NOMO-1 treated with dmso at 0.1 percent for 144 hours (cell line): ENCODE measurements around the gene MUC20.

ENCODE experiments used
- DNase-seq: peaks from one replicate; lab custom pipeline; 2025; ENCODE audit not compliant: unreplicated experiment; lab: John Stamatoyannopoulos, UW

Gene MUC20

DNA sequence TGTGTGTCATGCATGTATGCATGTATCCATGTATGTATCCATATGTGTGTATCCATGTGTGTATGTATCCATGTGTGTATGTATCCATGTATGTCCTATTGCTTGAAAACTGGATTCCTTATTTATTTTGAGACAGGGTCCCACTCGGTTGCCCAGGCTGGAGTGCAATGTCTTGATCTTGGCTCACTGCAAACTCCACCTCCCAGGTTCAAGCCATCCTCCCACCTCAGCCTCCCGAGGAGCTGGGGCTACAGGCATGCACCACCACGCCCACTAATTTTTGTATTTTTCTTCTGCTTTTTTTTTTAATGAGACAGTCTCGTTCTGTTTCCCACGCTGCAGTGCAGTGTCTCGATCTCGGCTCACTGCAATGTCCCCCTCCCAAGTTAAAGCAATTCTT lies 34.1 kb downstream of the MUC20 start:
- DNase-seq, result no peak

- no peak for DNase-seq
Observed at GRCh38 chr3:195755391-195755790, 34.6 kb downstream of the MUC20 start.

DNA sequence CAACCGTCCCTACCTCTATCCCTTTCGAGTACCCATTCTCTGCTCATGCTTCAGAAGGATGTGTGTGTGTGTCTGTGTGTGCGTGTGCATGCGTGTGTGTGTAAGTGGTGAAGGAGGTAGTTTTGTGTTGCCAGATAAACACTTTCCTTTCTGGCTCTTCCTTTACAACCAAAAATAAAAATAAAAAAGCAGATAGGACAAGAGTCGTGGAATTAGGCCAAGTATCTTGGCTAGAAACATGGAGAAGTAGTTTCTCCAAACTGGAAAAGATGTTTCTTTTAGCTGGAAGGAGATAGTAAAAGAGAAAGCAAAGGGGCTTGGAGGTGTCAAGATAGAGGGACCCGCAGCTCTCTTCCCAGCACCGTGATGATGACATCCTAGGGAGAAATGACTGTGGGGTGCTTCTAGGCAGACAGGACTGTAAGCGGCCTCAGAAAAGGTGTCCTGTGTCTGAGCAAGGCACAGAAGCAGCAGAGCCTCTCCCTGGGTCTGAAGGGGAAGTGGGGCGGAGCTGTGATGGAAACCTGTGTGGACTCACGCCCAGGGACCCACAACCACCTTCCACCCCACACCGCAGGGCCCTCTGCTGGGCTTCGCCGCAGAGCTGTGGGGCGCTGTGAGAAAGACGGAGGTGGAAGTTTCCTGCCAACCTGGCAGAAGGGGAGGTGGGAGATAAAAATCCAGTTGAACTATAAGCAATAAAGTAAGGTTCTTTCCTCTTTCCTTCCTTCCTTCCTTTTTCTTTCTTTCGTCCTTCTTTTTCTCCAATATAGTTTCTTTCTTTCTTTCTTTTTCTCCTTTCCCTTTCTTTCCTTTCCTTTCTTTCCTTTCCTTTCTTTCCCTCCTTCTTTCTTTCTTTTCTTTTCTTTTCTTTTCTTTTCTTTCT lies 35.3 kb downstream of the MUC20 start:
- DNase-seq, result no peak

DNA sequence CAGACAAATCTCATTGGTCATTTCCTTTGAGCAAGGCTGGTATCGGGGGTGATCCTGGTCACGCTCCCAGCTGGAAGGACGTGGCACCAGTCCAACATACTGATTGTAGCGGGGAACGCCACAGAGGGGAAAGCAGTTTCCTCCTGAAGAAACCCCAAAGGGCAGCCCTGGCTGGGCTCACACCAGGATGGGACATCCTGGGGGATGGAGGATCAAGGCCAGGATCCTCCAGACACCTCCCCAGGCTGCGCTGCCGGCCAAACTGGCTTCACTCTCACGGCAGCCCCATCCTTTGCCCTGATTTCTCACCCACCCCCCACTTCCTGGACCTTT lies 36.6 kb downstream of the MUC20 start:
- DNase-seq, result no peak

- DNase-seq, result no peak
Observed at GRCh38 chr3:195757827-195758226, 37.0 kb downstream of the MUC20 start.

DNA sequence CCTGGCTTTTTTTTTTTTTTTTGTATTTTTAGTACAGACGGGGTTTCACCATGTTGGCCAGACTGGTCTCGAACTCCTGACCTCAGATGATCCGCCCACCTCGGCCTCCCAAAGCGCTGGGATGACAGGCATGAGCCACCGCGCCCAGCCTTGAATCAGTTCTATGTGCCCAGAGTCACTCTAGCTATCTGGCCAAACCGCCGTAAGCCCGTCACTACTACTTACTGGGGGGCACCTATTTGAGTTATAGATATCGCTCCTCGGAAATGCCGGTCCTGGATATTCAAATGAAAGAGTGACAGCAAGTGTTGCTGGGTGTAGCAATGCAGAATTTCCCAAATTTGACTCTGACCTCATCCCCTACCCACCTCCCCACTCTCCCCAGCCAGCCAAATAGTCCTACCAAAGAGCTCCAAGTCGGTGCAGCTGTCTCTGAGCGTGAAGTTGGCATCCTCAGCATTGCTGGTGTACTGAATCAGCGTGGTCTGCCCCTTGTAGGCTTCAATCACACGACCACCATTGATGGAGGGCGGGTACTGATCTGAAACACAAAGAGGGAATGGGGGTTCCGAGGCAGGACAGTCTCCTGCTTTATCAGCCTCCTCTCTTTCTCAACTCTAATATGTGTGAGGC lies 38.1 kb downstream of the MUC20 start:
- no peak for DNase-seq

- DNase-seq, result no peak
Observed at GRCh38 chr3:195760345-195761122, 39.8 kb downstream of the MUC20 start.

DNA sequence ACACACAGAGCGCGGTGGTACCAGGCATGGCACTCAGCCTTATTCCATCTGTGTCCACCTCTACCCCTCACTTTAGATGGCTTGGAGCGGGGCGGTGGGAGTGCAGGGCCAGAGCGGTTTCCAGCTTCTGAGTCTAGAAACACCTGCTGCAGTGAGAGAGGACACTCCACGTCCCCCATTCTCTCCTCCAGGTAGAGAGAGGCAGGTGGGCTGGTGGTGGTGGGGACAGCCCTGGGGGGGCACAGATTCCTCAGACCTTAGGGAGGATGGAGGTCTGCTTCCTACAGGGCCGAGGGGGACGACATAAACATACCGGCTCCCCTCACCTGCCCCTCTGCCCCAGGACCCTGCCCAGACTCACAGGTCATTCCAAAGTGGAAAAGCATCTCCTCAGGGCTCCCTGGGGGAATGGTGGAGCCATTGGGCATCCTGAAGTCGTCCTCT lies 40.4 kb downstream of the MUC20 start:
- DNase-seq, result no peak

DNA sequence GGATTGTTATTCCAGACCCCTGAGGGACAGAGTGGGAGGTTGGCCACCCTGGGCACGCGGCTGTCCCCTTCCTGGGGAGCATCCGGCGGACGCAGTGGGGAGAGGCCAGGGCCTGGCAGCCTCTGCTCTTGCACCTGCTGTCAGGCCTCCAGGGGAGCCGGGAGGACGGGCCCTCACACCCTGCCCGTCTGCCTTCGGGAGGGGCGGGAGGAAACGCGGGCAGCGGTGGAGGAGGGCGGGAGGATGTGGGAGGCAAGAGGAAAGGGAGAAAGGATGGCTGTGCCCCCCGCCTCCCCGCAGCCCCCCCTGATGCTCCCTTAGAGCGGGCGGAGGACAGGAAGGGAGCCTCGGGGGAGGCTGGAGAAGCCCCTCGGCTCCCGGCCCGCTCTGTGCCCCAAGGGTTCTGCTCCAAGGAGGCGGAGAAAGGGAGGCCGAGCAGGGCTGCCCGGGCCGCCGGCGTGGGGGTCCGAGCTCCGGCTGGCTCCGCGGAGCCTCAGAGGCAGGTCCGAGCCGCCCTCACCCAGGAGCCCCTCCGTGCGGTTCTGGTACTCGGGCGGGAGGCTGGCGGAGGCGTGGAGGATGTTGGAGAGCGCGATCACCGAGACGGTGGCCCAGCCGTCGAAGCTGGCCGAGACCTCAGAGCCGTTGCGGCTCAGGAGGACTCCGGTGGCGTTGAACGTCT lies 40.9 kb downstream of the MUC20 start:
- no peak for DNase-seq

GRCh38 chr3:195762249-195762585 lies 41.4 kb downstream of the MUC20 start:
- no peak for DNase-seq

- no peak for DNase-seq
Observed at GRCh38 chr3:195762611-195763010, 41.8 kb downstream of the MUC20 start.

- no peak for DNase-seq
Observed at GRCh38 chr3:195763076-195763830, 42.5 kb downstream of the MUC20 start.

DNA sequence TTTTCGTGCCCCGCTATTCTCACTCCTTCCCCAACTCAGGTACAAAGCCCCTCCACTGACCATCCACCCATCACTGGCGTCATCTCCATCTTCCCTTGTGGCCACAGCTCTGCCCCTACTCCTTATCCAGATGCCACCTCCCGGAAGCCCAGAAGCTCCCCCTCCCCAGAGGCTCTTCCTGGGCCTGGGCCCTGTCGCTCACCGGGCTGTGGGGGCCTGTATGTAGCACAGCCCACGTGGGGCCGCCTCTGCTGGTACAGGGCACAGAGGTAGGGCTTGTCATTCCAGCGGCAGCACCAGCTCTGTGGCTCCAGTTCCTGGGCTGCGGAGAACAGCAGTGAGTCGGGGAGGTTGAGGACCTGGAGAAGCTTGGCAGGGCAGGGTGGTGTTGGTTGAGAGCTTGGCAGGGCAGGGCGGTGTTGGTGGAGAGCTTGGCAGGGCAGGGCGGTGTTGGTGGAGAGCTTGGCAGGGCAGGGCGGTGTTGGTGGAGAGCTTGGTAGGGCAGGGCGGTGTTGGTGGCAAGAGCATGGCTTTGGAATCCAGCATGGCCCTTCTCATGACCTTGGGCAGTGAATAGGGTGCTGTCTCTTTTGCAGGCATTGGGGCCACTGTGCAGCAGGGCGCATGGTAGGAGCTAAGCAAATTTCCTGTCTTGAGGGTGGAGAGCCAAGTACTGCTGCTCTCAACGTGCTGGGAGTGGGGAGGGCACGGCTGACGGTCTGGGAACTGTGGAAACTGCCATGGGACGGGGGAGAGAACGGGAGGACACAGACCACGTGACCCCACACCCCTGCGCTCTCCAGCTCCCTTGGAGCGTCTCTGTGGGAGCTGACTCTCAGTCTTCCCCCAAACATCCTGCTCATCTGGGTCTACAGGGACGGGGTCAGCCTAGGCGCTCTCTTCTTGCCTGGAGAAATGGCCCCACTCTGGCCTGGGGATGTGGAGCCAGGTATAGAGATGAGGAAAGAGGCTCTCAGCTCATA lies 43.4 kb downstream of the MUC20 start:
- no peak for DNase-seq

- no peak for DNase-seq
Observed at GRCh38 chr3:195764961-195765706, 44.4 kb downstream of the MUC20 start.

- no peak for DNase-seq
Observed at GRCh38 chr3:195766671-195767070, 45.9 kb downstream of the MUC20 start.

DNA sequence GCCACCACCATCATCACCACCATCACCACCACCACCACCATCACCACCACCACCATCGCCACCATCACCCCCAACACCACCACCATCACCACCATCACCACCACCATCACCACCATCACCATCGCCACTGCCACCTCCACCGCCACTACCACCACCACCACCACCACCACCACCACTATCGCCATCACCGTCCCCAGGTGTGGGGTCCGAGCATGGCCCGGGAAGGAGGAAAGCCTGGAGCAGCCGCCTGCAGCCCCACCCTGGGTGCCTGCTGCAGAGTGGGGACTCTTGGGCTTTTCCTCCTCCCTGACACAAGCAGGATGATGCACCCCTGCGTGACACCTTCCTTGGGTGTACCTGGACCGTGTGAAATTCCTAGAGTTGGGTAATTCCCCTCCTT lies 47.0 kb downstream of the MUC20 start:
- DNase-seq, result no peak

- DNase-seq, result no peak
Observed at GRCh38 chr3:195768414-195768813, 47.6 kb downstream of the MUC20 start.

DNA sequence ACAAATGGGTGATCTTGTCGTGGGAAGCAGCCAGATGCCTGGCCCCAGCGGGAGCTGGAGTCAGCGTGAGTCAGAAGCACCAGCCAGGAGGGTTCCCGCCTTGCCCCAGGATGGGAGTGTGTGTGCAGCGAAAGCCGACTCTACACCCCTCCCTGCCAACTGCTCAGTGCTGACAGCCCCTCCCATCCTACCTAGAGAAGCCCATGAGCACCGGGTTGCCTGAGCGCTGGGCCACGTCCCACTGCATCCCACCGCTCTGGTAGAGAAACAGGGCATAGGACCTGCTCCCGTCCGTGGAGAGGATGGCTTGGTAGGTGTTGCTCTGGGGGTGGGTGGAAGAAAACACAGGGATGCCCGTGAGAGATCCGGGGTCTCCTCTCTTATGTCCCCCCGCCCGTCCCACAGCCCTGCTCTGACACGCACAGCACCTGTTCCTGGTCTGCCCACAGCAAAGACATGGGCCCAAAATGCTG lies 48.1 kb downstream of the MUC20 start:
- DNase-seq, result no peak

DNA sequence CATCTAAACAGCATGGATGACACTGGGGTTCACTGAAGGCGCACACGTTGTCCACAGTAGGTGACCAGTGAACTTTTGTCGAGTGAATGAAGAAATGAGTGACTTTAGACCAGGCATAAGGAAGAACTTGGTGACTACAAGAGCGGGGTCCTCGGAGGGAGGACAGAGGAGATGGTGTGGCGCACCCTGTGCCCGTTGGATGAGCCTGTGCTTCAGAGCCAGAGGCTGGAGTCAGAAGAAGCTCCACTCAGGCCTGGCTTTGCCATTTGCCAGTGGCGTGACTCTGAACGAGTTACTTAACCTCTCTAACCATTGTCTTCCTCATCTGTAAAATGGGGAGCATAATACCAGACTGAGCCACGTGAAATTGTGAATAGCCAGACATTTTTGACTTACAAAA lies 48.8 kb downstream of the MUC20 start:
- DNase-seq, result no peak
